Measurements from ENCODE around the gene PRRT1.

DNA sequence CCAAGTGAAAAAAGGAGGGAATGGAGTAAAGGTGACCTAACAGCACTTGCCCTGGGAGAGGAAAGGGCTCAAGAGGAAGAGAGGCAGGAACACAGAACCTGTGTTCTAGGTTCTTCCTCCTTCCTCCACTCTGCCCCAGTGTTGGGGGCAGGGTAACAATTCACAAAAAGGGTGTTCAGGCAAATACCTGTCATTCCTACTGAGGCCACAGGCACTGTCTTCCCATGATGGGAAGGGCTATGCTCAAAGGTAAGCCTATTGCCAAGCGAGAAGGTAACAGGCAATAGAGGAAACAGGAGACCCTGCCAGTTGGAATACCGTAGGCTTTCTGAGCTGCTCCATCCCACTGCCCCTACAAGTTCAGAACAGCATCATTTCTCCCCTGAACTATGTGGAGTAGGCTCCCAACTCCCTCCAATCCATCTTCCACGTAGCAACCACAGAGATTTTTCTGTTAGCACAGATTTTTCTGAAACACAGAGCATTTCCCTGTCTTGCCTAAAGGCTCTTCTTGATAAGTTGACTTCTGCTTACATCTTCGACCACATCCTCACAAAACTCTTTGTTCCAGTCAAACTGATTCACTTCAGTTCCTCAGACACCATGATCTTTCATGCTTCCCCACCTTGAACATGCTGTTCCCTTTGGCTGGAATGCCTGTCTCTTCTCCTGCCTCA lies 21.4 kb upstream of the PRRT1 start:
- TF ChIP-seq CTCF (IDR thresholded peaks at IDR 0.05) (no peak), POLR2A (IDR thresholded peaks at IDR 0.05) (no peak)
